Measurements from ENCODE around the gene NFIX. TPM values are rescaled to one million over a fixed set of nuclear protein-coding genes. Genes with fewer than 3 reads are reported as not detected.

NFIX gene
- total and polyA plus RNA-seq, 9 of the 15 experiments (the other 6 are each of a cell fraction or from before 2014, with no cell fraction given) = 0.28 to 26.8 (median 5.4) TPM

- TF ChIP-seq ZNF318 (IDR thresholded peaks at IDR 0.05; ENCODE audit: borderline replicate concordance in 1 of 2, low read depth in 1 of 2) = no peak
- 0 out of 2 replicates have a peak, but pooled peaks have one; percentile 18 for TF ChIP-seq STAG1 (CRISPR knock-in tag; IDR thresholded peaks at IDR 0.05; ENCODE audit: borderline replicate concordance)
- TF ChIP-seq ZC3H4 (CRISPR knock-in tag; IDR thresholded peaks at IDR 0.05; ENCODE audit: borderline replicate concordance) = no peak
- TF ChIP-seq XRCC5 (IDR thresholded peaks at IDR 0.05; ENCODE audit: low read depth, low read length) = no peak
- peak; percentile 73 for TF ChIP-seq SMARCE1 (IDR thresholded peaks at IDR 0.05)
- TF ChIP-seq TBP (optimal IDR thresholded peaks at IDR 0.05; ENCODE audit: low read depth, low read length) = no peak
- 0 out of 2 replicates have a peak, but pooled peaks have one; percentile 54 for TF ChIP-seq ZNF175 (CRISPR knock-in tag; IDR thresholded peaks at IDR 0.05; ENCODE audit: low read depth)
- no peak for TF ChIP-seq RBM15 (IDR thresholded peaks at IDR 0.05; ENCODE audit: insufficient read depth, low read length)
- TF ChIP-seq HDAC8 (tag; IDR thresholded peaks at IDR 0.05) = no peak
- no peak for TF ChIP-seq ZNF24 (IDR thresholded peaks at IDR 0.05)
- no peak for TF ChIP-seq FOXM1 (IDR thresholded peaks at IDR 0.05; ENCODE audit: low read depth)
- TF ChIP-seq FOXM1 (CRISPR knock-in tag; IDR thresholded peaks at IDR 0.05; ENCODE audit: low read depth) = no peak
- TF ChIP-seq PML (IDR thresholded peaks at IDR 0.05; ENCODE audit: low read length) = no peak
- TF ChIP-seq ATF7 (IDR thresholded peaks at IDR 0.05) = no peak
- TF ChIP-seq EP300 (IDR thresholded peaks at IDR 0.05; ENCODE audit: low read length) = 0 out of 2 replicates have a peak, but pooled peaks have one; percentile 4
- TF ChIP-seq ZNF253 (CRISPR knock-in tag; conservative IDR thresholded peaks at IDR 0.05) = no peak
- no peak for TF ChIP-seq ZBTB9 (CRISPR knock-in tag; IDR thresholded peaks at IDR 0.05)
- TF ChIP-seq ZNF282 (CRISPR knock-in tag; IDR thresholded peaks at IDR 0.05) = no peak
- TF ChIP-seq CC2D1A (IDR thresholded peaks at IDR 0.05) = no peak
These were observed 17.7 kb downstream of the NFIX start (continued) for GRCh38 chr19:13012690-13013608.
